Gastroesophageal sphincter (tissue), 4 donors: ENCODE results near the gene PNMA8B. TPM values are rescaled to one million over a fixed set of nuclear protein-coding genes. Genes with fewer than 3 reads are reported as not detected.

ENCODE experiments used
- ATAC-seq: fragments of 150-250 bp; one replicate; pipeline ENCODE4 v1.9.1; 2016; ENCODE audit warnings: mild to moderate bottlenecking, moderate library complexity
- H3K27ac ChIP-seq, 4 donors: fragments of 200-600 bp; sonication (generic) in 3 of 4; 1 replicate in 3 of 4; 2 replicates in 1 of 4; pipeline ENCODE4 v1.5.1; 2016 to 2019
- H3K27me3 ChIP-seq: fragments of 200-600 bp; sonication (generic); one replicate; pipeline ENCODE4 v1.5.1; 2019
- H3K36me3 ChIP-seq, 2 donors: fragments of 200-600 bp; sonication (generic); one replicate each; pipeline ENCODE4 v1.5.1; 2019; ENCODE audit warnings: control low read depth in 1 of 2
- H3K4me1 ChIP-seq, 3 donors: fragments of 200-600 bp; sonication (generic); 1 replicate in 2 of 3; 2 replicates in 1 of 3; pipeline ENCODE4 v1.5.1; 2016 to 2019; ENCODE audit warnings: control low read depth in 2 of 3
- H3K4me3 ChIP-seq, 2 donors: fragments of 200-600 bp; sonication (generic); one replicate each; pipeline ENCODE4 v1.5.1; 2019; ENCODE audit warnings: mild to moderate bottlenecking in 1 of 2, moderate library complexity in 1 of 2
- H3K9me3 ChIP-seq, 3 donors: fragments of 200-600 bp; sonication (generic); one replicate each; pipeline ENCODE4 v1.5.1; 2017 to 2019; ENCODE audit warnings: control low read depth in 2 of 3
- CTCF ChIP-seq, 4 experiments: fragments of 200-600 bp in 2 of 4; fragments of 450-650 bp in 2 of 4; sonication (generic) in 1 of 4; IDR thresholded peaks; one replicate each; pipeline ENCODE4 v1.5.1; 2017 to 2019; ENCODE audit warnings: antibody characterized with exemption in 4 of 4, mild to moderate bottlenecking in 2 of 4, moderate library complexity in 2 of 4
- EP300 ChIP-seq: sonication (generic); formaldehyde crosslinking; IDR thresholded peaks from one replicate; pipeline ENCODE4 v1.6.1; 2017; ENCODE audit warnings: antibody characterized with exemption, mild to moderate bottlenecking
- POLR2A ChIP-seq, 2 donors: fragments of 450-650 bp; IDR thresholded peaks; one replicate each; pipeline ENCODE4 v1.6.1; 2017; ENCODE audit warnings: antibody characterized with exemption in 2 of 2, mild to moderate bottlenecking in 2 of 2, moderate library complexity in 1 of 2
- POLR2AphosphoS5 ChIP-seq: sonication (generic); formaldehyde crosslinking; IDR thresholded peaks from one replicate; pipeline ENCODE4 v1.6.1; 2017; ENCODE audit warnings: antibody characterized with exemption
- WGBS, 2 donors: methylation state at CpG; one replicate each; pipeline ENCODE4 v1.1.5; 2018; ENCODE audit warnings: low coverage in 1 of 2; 5-methylcytosine and 5-hydroxymethylcytosine counted together
- total RNA-seq, 4 donors: library from RNA; depleted of rRNA; stranded (reverse); fragments of >200 nt; gene quantifications; one replicate each; pipeline ENCODE4 v1.1.0, GENCODE V29; 2016

The PNMA8B gene
- total RNA-seq, 4 donors from 2014 or later = 1.2 to 3.4 (median 1.6) TPM

GRCh38 chr19:46521241-46521868 lies 25.7 kb upstream of the PNMA8B start:
- no peaks in the 10 kb centered on the region for H3K4me1 ChIP-seq
- H3K27ac ChIP-seq = no peak overlapping the region
- 93% methylated on average over 3 to 13 of the region's 14 CpGs for WGBS, 2 donors
- H3K4me3 ChIP-seq = no peak overlapping the region
- TF ChIP-seq EP300 (no peak), POLR2AphosphoS5 (no peak), POLR2A (IDR thresholded peaks at IDR 0.05) (no peak)
- no peak for ATAC-seq
- H3K36me3 ChIP-seq = no peaks in the 10 kb centered on the region
- H3K27me3 ChIP-seq = no peaks in the 10 kb centered on the region
- no peaks in the 10 kb centered on the region for H3K9me3 ChIP-seq

GRCh38 chr19:46520616-46521015 lies 24.9 kb upstream of the PNMA8B start:
- H3K4me3 ChIP-seq = no peak overlapping the region
- no peaks in the 10 kb centered on the region for H3K9me3 ChIP-seq
- WGBS, 2 donors = 88 to 89% methylated on average over 4 of the region's 6 CpGs
- H3K27me3 ChIP-seq = peaks cover 6% of the 10 kb centered on the region
- ATAC-seq = no peak
- TF ChIP-seq CTCF (IDR thresholded peaks at IDR 0.05) = no peak
- no peak for TF ChIP-seq EP300
- TF ChIP-seq POLR2A (IDR thresholded peaks at IDR 0.05) = no peak
- TF ChIP-seq POLR2AphosphoS5 = no peak
- peaks cover 0 to 4% (median 0%) of the 10 kb centered on the region in 3 donors for H3K4me1 ChIP-seq
- H3K27ac ChIP-seq = no peak overlapping the region
- no peaks in the 10 kb centered on the region for H3K36me3 ChIP-seq

GRCh38 chr19:46517471-46517870 lies 21.8 kb upstream of the PNMA8B start:
- no peak overlapping the region for H3K27ac ChIP-seq
- TF ChIP-seq POLR2AphosphoS5 (no peak), EP300 (no peak), CTCF (IDR thresholded peaks at IDR 0.05) (no peak), POLR2A (IDR thresholded peaks at IDR 0.05) (no peak)
- peaks cover 0 to 12% (median 5%) of the 10 kb centered on the region in 3 donors for H3K4me1 ChIP-seq
- H3K36me3 ChIP-seq = no peaks in the 10 kb centered on the region
- no peak for ATAC-seq
- peaks cover 26% of the 10 kb centered on the region for H3K27me3 ChIP-seq
- H3K9me3 ChIP-seq = no peaks in the 10 kb centered on the region
- WGBS, 2 donors = 83% methylated on average over 1 of the region's 6 CpGs; no CpG with 5 or more reads in 1 of the 2 donors
- H3K4me3 ChIP-seq = no peak overlapping the region

GRCh38 chr19:46515879-46516350 lies 20.2 kb upstream of the PNMA8B start:
- no peaks in the 10 kb centered on the region for H3K36me3 ChIP-seq
- H3K27ac ChIP-seq = no peak overlapping the region
- H3K9me3 ChIP-seq = peaks cover 0 to 14% (median 0%) of the 10 kb centered on the region in 3 donors
- no peak for TF ChIP-seq EP300
- peak in 3 of 4 experiments; percentile 47 to 67 (median 61) for TF ChIP-seq CTCF (IDR thresholded peaks at IDR 0.05)
- H3K4me1 ChIP-seq = peaks cover 0 to 12% (median 5%) of the 10 kb centered on the region in 3 donors
- 22% methylated on average over 6 of the region's 6 CpGs; no CpG with 5 or more reads in 1 of the 2 donors for WGBS, 2 donors
- ATAC-seq = no peak
- peaks cover 26% of the 10 kb centered on the region for H3K27me3 ChIP-seq
- H3K4me3 ChIP-seq = no peak overlapping the region

GRCh38 chr19:46515290-46515609 lies 19.6 kb upstream of the PNMA8B start:
- Histone ChIP-seq H3K36me3 (no peaks in the 10 kb centered on the region), H3K27ac (no peak overlapping the region), H3K9me3 (peaks cover 0 to 14% (median 0%) of the 10 kb centered on the region in 3 donors), H3K4me1 (peaks cover 0 to 12% (median 5%) of the 10 kb centered on the region in 3 donors), H3K27me3 (peaks cover 26% of the 10 kb centered on the region), H3K4me3 (no peak overlapping the region)
- WGBS, 2 donors = 60 to 70% methylated on average over 2 of the region's 3 CpGs
- TF ChIP-seq EP300 (no peak), POLR2AphosphoS5 (no peak), CTCF (IDR thresholded peaks at IDR 0.05) (no peak), POLR2A (IDR thresholded peaks at IDR 0.05) (no peak)
- no peak for ATAC-seq
